Measurements from ENCODE around the gene ARFGEF2. TPM values are rescaled to one million over a fixed set of nuclear protein-coding genes. Genes with fewer than 3 reads are reported as not detected.

Gene ARFGEF2
- total RNA-seq, 1 donor from 2014 or later, result 16.6 TPM

GRCh38 chr20:48953653-48954052 lies 32.1 kb downstream of the ARFGEF2 start:
- Mint-ChIP-seq H3K36me3 (peaks cover 5% of the 10 kb centered on the region), H3K27ac (no peak overlapping the region)

DNA sequence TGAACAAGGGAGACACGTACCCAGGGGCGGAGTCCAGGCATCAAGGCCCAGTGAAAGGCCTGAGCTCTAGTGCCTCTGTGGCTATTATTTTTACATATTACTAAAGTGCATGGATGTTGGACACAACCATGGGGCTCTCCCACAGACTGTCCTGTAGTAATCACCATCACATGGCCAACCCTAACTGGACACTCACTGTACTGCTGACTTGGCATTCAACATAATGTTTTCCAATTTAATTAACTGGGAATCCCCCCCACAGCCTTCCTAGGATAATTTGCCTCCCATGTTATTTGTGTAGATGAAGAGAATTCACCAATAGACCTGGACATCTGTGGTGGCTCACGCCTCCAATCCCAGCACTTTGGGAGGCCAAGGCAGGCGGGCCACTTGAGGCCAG lies 34.5 kb downstream of the ARFGEF2 start:
- Mint-ChIP-seq H3K4me3 (no peak overlapping the region), H3K27me3 (ENCODE audit: insufficient read depth, low read depth) (no peaks in the 10 kb centered on the region), H3K4me1 (no peaks in the 10 kb centered on the region), H3K9me3 (no peaks in the 10 kb centered on the region), H3K27ac (no peak overlapping the region), H3K36me3 (peaks cover 5% of the 10 kb centered on the region)
- H3K9me3 ChIP-seq (ENCODE audit: low read depth), result no peaks in the 10 kb centered on the region
- no peak overlapping the region for H3K9ac ChIP-seq
- H3K27me3 ChIP-seq, result no peaks in the 10 kb centered on the region
- no peak overlapping the region for H3K4me2 ChIP-seq
- H3K4me3 ChIP-seq, result no peak overlapping the region
- H4K20me1 ChIP-seq (ENCODE audit: low read depth), result no peaks in the 10 kb centered on the region
- TF ChIP-seq EZH2 (IDR thresholded peaks at IDR 0.05) (no peak), CTCF (IDR thresholded peaks at IDR 0.05) (no peak), EZH2phosphoT487 (IDR thresholded peaks at IDR 0.05) (no peak)
- no peaks in the 10 kb centered on the region for H3K36me3 ChIP-seq
- no peak overlapping the region for H2AFZ ChIP-seq (replicated peaks)
- no peak overlapping the region for H3K27ac ChIP-seq
- DNase-seq (ENCODE audit: low spot score), result no peak
- H3F3A ChIP-seq (ENCODE audit: low read depth), result no peaks in the 10 kb centered on the region
- H3K79me2 ChIP-seq (ENCODE audit: low read depth), result no peaks in the 10 kb centered on the region
- no peaks in the 10 kb centered on the region for H3K4me1 ChIP-seq

More at GRCh38 chr20:48953653-48954052, 32.1 kb downstream of the ARFGEF2 start:
- Histone ChIP-seq H3K9ac (no peak overlapping the region), H2AFZ (replicated peaks) (no peak overlapping the region), H3K9me3 (ENCODE audit: low read depth) (no peaks in the 10 kb centered on the region), H3K27me3 (no peaks in the 10 kb centered on the region), H4K20me1 (ENCODE audit: low read depth) (peaks cover 3% of the 10 kb centered on the region), H3K4me3 (no peak overlapping the region), H3K27ac (no peak overlapping the region), H3K36me3 (no peaks in the 10 kb centered on the region), H3K4me2 (no peak overlapping the region), H3K79me2 (ENCODE audit: low read depth) (no peaks in the 10 kb centered on the region), H3F3A (ENCODE audit: low read depth) (no peaks in the 10 kb centered on the region), H3K4me1 (no peaks in the 10 kb centered on the region)
- TF ChIP-seq EZH2 (IDR thresholded peaks at IDR 0.05) (no peak), EZH2phosphoT487 (IDR thresholded peaks at IDR 0.05) (no peak), CTCF (IDR thresholded peaks at IDR 0.05) (no peak)
- Mint-ChIP-seq H3K4me3 (no peak overlapping the region), H3K9me3 (no peaks in the 10 kb centered on the region), H3K27me3 (ENCODE audit: insufficient read depth, low read depth) (no peaks in the 10 kb centered on the region), H3K4me1 (no peaks in the 10 kb centered on the region)
- DNase-seq (ENCODE audit: low spot score), result no peak

DNA sequence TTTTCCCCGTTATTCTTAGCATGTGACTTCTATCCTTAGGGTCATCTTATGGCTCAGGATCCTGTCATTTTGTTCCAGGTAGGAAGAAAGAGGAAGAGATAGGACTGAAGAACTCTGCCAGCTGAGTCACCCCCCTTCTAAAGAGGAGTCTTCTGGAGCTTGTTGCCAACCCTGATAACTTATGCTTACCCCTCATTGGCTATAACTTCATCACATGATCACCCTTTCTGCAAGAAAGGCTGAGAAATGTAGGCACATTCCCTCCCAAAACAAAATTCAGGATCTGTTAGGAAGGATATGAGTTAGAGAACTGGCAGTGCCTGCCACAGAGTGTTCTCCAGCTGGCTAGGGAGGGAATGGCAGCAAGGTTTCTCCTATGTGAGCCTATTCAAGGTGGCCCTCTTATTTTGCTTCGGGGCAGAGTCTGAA lies 35.6 kb downstream of the ARFGEF2 start:
- no peaks in the 10 kb centered on the region for H3K4me1 ChIP-seq
- no peak overlapping the region for H3K27ac Mint-ChIP-seq
- no peaks in the 10 kb centered on the region for H3K36me3 ChIP-seq
- no peaks in the 10 kb centered on the region for H3K27me3 ChIP-seq
- no peak overlapping the region for H3K27ac ChIP-seq
- H4K20me1 ChIP-seq (ENCODE audit: low read depth), result no peaks in the 10 kb centered on the region
- H3K9ac ChIP-seq, result no peak overlapping the region
- no peak overlapping the region for H3K4me2 ChIP-seq
- H3K27me3 Mint-ChIP-seq (ENCODE audit: insufficient read depth, low read depth), result no peaks in the 10 kb centered on the region
- no peaks in the 10 kb centered on the region for H3K4me1 Mint-ChIP-seq
- TF ChIP-seq EZH2phosphoT487 (IDR thresholded peaks at IDR 0.05) (no peak), EZH2 (IDR thresholded peaks at IDR 0.05) (no peak), CTCF (IDR thresholded peaks at IDR 0.05) (no peak)
- no peaks in the 10 kb centered on the region for H3F3A ChIP-seq (ENCODE audit: low read depth)
- H3K36me3 Mint-ChIP-seq, result peaks cover 4% of the 10 kb centered on the region
- no peak overlapping the region for H3K4me3 Mint-ChIP-seq
- H3K79me2 ChIP-seq (ENCODE audit: low read depth), result no peaks in the 10 kb centered on the region
- no peaks in the 10 kb centered on the region for H3K9me3 ChIP-seq (ENCODE audit: low read depth)
- H2AFZ ChIP-seq (replicated peaks), result no peak overlapping the region
- no peak for DNase-seq (ENCODE audit: low spot score)
- H3K9me3 Mint-ChIP-seq, result no peaks in the 10 kb centered on the region
- no peak overlapping the region for H3K4me3 ChIP-seq

All from neural progenitor cell (in vitro differentiated cells).